Activated B cell treated with CpG ODN at 0.5 μM for 24 hours (primary cell): ENCODE results near the gene BACE2. TPM values are rescaled to one million over a fixed set of nuclear protein-coding genes. Genes with fewer than 3 reads are reported as not detected.

Source experiments
- ATAC-seq: fragments of 200-7000 bp; cut with Tn5 transposase; one replicate; pipeline ENCODE4 v1.10.0; 2021; ENCODE audit warnings: low read depth, mild to moderate bottlenecking, moderate library complexity
- CTCF ChIA-PET: fragments of 350-600 bp; sonication (Branson Sonifier 250); formaldehyde crosslinking; loops from one replicate; lab custom pipeline; 2021; ENCODE audit warnings: antibody characterized with exemption; lab: Charles Lee
- POLR2A ChIA-PET: fragments of 350-600 bp; sonication (Branson Sonifier 250); formaldehyde crosslinking; loops from one replicate; lab custom pipeline; 2021; ENCODE audit warnings: antibody characterized with exemption; lab: Charles Lee
- DNase-seq: peaks from one replicate; pipeline ENCODE4 v3.0.0; 2022
- H3K27ac Mint-ChIP-seq: one replicate; pipeline ENCODE4 v1.8.0; 2020; ENCODE audit warnings: mixed read lengths
- H3K27me3 Mint-ChIP-seq: one replicate; pipeline ENCODE4 v1.8.0; 2021; ENCODE audit warnings: mixed read lengths
- H3K36me3 Mint-ChIP-seq: one replicate; pipeline ENCODE4 v1.8.0; 2021; ENCODE audit warnings: low read depth, mixed read lengths
- H3K4me1 Mint-ChIP-seq: one replicate; pipeline ENCODE4 v1.8.0; 2021; ENCODE audit warnings: mixed read lengths
- H3K4me3 Mint-ChIP-seq: one replicate; pipeline ENCODE4 v1.8.0; 2020; ENCODE audit warnings: mild to moderate bottlenecking, mixed read lengths
- H3K9me3 Mint-ChIP-seq: one replicate; pipeline ENCODE4 v1.8.0; 2020; ENCODE audit warnings: mixed read lengths
- intact Hi-C: fragments of 100-400 bp; cut with micrococcal nuclease; formaldehyde crosslinking; loops from one replicate; pipeline ENCODE4 v1.15.1; 2024
- total RNA-seq: library from RNA; stranded (reverse); gene quantifications from 2 replicates; pipeline ENCODE4 v1.2.3, GENCODE V29; 2022
- TF ChIP-seq, protein P1 (sequence below): fragments of 200-600 bp; IDR thresholded peaks from one replicate; pipeline ENCODE4 v1.8.0; 2022; ENCODE audit warnings: antibody characterized with exemption, mild to moderate bottlenecking

The BACE2 gene
- total RNA-seq, 1 donor from 2014 or later: 17.1 TPM

DNA sequence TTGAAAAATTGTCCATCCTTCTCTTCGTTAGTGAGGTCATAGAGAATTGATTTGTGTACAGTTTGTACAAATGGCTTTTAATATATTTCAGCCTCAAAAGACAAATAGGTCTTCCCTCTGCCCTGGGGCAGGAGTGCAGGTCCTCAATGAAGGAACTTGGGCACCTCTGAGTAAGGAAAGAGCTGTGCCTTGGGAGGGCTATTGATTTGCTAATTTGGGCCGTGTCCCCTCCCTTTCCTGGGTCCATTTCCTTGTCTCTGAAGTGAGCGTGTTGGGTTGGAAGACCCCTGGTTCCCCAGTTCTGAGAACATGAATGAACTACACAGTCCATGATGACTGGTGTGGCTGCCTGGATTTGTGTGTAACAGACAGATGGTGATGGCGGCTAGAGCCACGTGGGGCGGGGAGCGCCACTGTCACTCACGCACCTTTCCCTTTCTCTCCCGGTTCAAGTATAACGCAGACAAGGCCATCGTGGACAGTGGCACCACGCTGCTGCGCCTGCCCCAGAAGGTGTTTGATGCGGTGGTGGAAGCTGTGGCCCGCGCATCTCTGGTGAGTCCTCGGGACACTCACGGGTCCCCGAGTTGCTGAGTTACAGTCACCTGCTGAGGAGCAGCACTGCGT is 77.7 kb downstream of the BACE2 start:
- Mint-ChIP-seq H3K27ac (no peak overlapping the region), H3K4me3 (no peak overlapping the region), H3K27me3 (no peaks in the 10 kb centered on the region), H3K36me3 (peaks cover 82% of the 10 kb centered on the region), H3K9me3 (no peaks in the 10 kb centered on the region), H3K4me1 (no peaks in the 10 kb centered on the region)
- ChIA-PET POLR2A (no interaction called here), CTCF (no interaction called here)
- TF ChIP-seq, protein P1, sequence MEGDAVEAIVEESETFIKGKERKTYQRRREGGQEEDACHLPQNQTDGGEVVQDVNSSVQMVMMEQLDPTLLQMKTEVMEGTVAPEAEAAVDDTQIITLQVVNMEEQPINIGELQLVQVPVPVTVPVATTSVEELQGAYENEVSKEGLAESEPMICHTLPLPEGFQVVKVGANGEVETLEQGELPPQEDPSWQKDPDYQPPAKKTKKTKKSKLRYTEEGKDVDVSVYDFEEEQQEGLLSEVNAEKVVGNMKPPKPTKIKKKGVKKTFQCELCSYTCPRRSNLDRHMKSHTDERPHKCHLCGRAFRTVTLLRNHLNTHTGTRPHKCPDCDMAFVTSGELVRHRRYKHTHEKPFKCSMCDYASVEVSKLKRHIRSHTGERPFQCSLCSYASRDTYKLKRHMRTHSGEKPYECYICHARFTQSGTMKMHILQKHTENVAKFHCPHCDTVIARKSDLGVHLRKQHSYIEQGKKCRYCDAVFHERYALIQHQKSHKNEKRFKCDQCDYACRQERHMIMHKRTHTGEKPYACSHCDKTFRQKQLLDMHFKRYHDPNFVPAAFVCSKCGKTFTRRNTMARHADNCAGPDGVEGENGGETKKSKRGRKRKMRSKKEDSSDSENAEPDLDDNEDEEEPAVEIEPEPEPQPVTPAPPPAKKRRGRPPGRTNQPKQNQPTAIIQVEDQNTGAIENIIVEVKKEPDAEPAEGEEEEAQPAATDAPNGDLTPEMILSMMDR: no peak
- ATAC-seq (no peak), DNase-seq (no peak)
- intact Hi-C loops: no loop called here

DNA sequence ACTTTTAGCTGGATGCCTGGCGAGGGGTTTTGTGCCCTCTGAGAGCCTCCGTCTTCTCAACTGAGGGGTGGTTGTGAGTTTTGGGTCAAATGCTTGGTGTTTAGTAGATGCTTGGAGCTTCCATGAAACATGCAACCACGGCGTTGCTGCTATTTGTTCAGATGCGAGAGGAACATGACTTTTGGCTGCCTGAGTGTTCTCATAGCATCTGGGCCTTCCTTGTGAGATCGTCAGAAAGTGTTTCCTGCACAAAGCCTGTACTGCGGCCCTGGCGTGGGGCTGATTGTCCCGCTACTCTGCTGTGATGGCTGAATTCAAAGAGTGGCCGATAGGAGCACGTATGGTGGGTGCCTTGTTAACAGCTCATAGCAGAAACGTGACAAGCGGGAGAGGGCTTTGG is 78.8 kb downstream of the BACE2 start:
- H3K27me3 Mint-ChIP-seq: no peaks in the 10 kb centered on the region
- TF ChIP-seq, protein P1: no peak
- no peak overlapping the region for H3K27ac Mint-ChIP-seq
- no peaks in the 10 kb centered on the region for H3K9me3 Mint-ChIP-seq
- no peaks in the 10 kb centered on the region for H3K4me1 Mint-ChIP-seq
- DNase-seq: no peak
- intact Hi-C loops: no loop called here
- POLR2A ChIA-PET: no interaction called here
- no peak for ATAC-seq
- no peak overlapping the region for H3K4me3 Mint-ChIP-seq
- peaks cover 81% of the 10 kb centered on the region for H3K36me3 Mint-ChIP-seq
- CTCF ChIA-PET: no interaction called here

DNA sequence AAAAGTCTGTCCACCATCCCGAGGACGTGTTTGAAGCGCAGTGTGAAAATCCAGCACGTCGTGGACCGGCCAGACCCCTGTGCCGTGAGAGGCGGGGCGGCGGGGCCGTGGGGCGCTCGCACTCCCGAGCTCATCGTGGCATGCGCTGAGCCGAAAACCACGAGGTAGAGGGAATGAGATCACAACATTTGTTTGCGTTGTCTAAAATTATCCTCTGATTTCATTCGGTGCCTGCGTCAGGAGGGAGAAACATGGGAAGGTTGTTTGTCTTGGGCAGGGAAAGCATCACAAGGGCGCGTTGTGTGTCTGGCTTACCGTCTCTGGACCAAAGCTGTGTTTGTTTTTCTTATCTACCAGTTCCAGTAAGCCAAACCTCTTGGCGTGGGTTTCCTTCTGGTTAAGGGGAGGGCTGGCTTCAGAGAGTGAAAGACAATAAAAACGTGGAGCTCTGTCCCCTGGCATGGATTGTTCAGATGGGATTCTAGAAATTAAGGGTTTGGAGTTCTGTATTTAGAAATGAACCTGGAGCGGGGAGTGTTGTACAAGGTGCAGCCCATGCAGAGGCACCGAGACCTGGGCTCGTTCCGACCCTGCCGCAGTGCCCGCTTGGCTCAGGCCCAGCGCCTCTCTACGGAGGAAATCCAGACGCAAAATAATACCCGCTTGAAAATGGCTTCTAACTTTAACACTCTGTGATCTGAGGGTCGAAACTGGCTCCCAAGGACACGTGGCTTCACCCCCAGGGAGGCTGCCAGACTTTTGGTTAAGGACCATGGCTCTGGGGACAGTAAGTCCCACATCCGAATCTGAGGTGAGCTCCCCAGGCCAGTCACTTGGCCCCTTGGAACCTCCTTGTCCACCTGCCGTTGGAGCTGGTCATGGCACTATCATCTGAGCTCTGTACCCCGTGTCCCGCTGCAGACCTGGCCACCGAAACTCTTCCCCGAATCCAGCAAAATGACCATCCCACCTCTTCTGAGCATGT is 79.9 kb downstream of the BACE2 start:
- H3K9me3 Mint-ChIP-seq: no peaks in the 10 kb centered on the region
- DNase-seq (no peak), ATAC-seq (no peak)
- peaks cover 84% of the 10 kb centered on the region for H3K36me3 Mint-ChIP-seq
- intact Hi-C loops: no loop called here
- no peaks in the 10 kb centered on the region for H3K4me1 Mint-ChIP-seq
- POLR2A ChIA-PET: no interaction called here
- H3K27me3 Mint-ChIP-seq: no peaks in the 10 kb centered on the region
- CTCF ChIA-PET: no interaction called here
- H3K27ac Mint-ChIP-seq: no peak overlapping the region
- no peak overlapping the region for H3K4me3 Mint-ChIP-seq
- TF ChIP-seq, protein P1: no peak

DNA sequence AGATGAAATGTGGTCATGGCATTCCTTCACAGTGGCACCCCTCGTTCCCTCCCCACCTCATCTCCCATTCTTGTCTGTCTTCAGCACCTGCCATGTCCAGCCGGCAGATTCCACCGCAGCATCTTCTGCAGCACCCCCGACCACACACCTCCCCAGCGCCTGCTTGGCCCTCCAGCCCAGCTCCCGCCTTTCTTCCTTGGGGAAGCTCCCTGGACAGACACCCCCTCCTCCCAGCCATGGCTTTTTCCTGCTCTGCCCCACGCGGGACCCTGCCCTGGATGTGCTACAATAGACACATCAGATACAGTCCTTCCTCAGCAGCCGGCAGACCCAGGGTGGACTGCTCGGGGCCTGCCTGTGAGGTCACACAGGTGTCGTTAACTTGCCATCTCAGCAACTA is 81.5 kb downstream of the BACE2 start:
- ChIA-PET POLR2A (no interaction called here), CTCF (no interaction called here)
- ATAC-seq: no peak
- peaks cover 81% of the 10 kb centered on the region for H3K36me3 Mint-ChIP-seq
- H3K27me3 Mint-ChIP-seq: no peaks in the 10 kb centered on the region
- DNase-seq: no peak
- no peak overlapping the region for H3K4me3 Mint-ChIP-seq
- TF ChIP-seq, protein P1: no peak
- intact Hi-C loops: no loop called here
- H3K27ac Mint-ChIP-seq: no peak overlapping the region
- peaks cover 4% of the 10 kb centered on the region for H3K9me3 Mint-ChIP-seq
- peaks cover 4% of the 10 kb centered on the region for H3K4me1 Mint-ChIP-seq

DNA sequence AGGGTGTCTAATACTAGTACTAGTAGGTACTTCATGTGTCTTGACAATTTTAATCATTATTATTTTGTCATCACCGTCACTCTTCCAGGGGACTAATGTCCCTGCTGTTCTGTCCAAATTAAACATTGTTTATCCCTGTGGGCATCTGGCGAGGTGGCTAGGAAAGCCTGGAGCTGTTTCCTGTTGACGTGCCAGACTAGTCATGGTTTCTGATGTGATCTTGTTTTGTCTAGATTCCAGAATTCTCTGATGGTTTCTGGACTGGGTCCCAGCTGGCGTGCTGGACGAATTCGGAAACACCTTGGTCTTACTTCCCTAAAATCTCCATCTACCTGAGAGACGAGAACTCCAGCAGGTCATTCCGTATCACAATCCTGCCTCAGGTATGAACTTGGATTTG is 82.6 kb downstream of the BACE2 start:
- DNase-seq: no peak
- no peaks in the 10 kb centered on the region for H3K27me3 Mint-ChIP-seq
- no peak overlapping the region for H3K27ac Mint-ChIP-seq
- peaks cover 85% of the 10 kb centered on the region for H3K36me3 Mint-ChIP-seq
- peaks cover 7% of the 10 kb centered on the region for H3K9me3 Mint-ChIP-seq
- intact Hi-C loops: no loop called here
- TF ChIP-seq, protein P1: no peak
- peaks cover 8% of the 10 kb centered on the region for H3K4me1 Mint-ChIP-seq
- H3K4me3 Mint-ChIP-seq: no peak overlapping the region
- ChIA-PET POLR2A (no interaction called here), CTCF (no interaction called here)
- ATAC-seq: no peak
